ENCODE results near the gene SLC39A11.

SLC39A11 gene

DNA sequence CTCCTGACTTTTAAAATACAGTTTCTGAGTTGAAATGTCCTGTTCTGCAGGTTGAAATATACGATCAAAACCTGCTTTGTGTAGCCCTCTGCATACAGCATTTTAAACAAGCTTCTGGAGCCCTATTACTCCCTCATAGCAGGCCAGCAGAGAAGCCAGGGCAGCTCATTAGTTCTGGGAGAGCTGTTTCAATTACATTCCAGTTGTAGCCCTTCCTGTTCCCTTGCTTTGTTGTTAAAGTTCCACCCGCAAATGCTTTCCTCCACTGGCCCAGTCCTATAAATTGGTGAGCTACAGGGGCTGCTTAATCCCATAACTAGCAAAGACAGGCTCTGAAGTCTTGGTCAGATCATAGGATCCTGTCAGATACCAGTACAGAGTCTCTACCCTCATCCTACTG is 162.5 kb downstream of the SLC39A11 start:
- no peak overlapping the region for H3K4me3 ChIP-seq (ENCODE audit: low read length)
- no peak for DNase-seq (ENCODE audit: low read depth)
- TF ChIP-seq, protein P1, sequence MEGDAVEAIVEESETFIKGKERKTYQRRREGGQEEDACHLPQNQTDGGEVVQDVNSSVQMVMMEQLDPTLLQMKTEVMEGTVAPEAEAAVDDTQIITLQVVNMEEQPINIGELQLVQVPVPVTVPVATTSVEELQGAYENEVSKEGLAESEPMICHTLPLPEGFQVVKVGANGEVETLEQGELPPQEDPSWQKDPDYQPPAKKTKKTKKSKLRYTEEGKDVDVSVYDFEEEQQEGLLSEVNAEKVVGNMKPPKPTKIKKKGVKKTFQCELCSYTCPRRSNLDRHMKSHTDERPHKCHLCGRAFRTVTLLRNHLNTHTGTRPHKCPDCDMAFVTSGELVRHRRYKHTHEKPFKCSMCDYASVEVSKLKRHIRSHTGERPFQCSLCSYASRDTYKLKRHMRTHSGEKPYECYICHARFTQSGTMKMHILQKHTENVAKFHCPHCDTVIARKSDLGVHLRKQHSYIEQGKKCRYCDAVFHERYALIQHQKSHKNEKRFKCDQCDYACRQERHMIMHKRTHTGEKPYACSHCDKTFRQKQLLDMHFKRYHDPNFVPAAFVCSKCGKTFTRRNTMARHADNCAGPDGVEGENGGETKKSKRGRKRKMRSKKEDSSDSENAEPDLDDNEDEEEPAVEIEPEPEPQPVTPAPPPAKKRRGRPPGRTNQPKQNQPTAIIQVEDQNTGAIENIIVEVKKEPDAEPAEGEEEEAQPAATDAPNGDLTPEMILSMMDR (conservative IDR thresholded peaks at IDR 0.05; ENCODE audit: low read depth, low read length): no peak

DNA sequence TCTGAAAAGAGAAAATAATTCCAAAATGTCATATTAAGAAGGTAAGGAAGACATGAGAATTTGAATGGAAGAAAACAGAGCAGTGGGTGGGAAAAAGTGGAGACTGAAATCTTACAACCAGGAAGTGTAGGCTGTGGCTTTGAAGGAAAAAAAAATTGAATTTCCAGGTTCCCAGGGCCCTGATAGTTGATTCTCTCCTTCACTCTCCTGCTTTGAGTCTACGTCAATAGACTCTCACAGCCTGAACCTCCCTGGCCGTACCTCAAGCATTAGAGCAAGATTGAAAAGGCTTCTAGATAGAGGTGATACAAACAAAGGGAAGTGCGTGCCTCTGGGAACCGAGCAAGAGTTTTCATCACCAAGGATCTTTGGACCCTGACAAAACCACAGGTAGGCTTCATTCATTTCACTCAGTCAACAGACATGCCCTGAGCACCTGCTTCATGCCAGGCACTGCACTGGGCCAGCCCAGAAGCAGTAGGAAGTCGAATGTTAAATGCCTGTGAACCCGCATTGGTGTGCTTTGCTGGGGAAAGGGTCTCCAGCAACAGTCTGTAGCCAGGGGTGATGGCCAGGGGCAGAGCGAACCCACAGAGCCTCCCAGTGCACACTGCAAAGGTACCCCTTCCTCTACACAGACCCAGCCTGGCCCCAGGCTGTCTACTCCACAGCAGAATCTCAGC is 163.9 kb downstream of the SLC39A11 start:
- no peak for DNase-seq (ENCODE audit: low read depth)
- TF ChIP-seq, protein P1 (conservative IDR thresholded peaks at IDR 0.05; ENCODE audit: low read depth, low read length): no peak
- no peak overlapping the region for H3K4me3 ChIP-seq (ENCODE audit: low read length)

DNA sequence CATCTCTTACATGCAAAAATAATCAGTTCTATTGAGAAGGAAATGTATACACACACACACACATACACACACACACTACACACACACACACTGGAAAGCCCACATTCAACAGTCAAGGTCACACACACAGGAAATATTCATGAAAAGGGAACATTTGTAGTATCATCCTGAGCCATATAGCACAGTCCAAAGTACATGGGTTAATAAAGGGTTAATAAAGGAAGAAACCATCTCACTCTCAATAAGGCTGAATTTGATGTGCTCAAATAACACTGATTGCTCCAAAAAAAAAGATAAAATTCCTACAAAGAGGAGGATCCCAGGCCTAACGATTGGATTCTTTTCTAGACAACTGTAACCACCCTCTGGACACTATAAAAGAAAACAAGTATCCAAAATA is 164.7 kb downstream of the SLC39A11 start:
- DNase-seq (ENCODE audit: low read depth): no peak
- H3K4me3 ChIP-seq (ENCODE audit: low read length): no peak overlapping the region
- TF ChIP-seq, protein P1 (conservative IDR thresholded peaks at IDR 0.05; ENCODE audit: low read depth, low read length): no peak

DNA sequence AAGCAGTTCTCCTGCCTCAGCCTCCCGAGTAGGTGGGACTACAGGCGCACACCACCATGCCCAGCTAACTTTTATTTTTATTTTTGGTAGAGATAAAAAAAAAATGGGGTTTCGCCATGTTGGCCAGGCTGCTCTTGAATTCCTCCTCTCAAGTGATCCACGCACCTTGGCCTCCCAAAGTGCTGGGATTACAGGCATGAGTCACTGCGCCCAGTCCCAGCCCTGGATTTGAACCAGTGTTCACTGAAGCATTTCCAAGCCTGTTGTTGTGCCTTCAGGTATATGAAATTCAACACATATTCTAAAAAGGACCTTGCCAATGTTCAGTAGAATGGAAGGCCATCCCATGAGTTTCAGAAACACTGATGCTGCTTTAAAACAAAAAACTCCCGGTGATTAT is 165.3 kb downstream of the SLC39A11 start:
- no peak overlapping the region for H3K4me3 ChIP-seq (ENCODE audit: low read length)
- DNase-seq (ENCODE audit: low read depth): no peak
- TF ChIP-seq, protein P1 (conservative IDR thresholded peaks at IDR 0.05; ENCODE audit: low read depth, low read length): no peak

DNA sequence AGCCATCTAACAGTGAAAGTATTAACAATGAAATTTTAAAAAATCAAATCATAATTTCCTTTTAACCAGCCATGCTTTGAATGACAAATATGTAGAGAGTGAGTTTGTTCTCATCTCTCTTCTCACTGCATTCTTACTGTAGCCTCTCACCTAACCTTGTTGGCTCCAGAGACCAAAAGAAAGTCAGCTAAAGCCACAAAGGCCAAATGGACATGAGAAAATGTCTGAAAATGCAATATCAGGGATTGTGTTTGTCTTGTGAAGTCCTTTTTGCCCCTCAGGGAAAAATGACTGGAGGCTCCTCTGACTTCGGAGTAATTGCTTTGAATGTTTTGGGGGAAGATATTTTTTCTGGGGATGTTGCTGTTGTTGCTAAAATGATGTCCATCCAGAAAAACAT is 166.3 kb downstream of the SLC39A11 start:
- no peak overlapping the region for H3K4me3 ChIP-seq (ENCODE audit: low read length)
- no peak for DNase-seq (ENCODE audit: low read depth)
- TF ChIP-seq, protein P1 (conservative IDR thresholded peaks at IDR 0.05; ENCODE audit: low read depth, low read length): no peak

DNA sequence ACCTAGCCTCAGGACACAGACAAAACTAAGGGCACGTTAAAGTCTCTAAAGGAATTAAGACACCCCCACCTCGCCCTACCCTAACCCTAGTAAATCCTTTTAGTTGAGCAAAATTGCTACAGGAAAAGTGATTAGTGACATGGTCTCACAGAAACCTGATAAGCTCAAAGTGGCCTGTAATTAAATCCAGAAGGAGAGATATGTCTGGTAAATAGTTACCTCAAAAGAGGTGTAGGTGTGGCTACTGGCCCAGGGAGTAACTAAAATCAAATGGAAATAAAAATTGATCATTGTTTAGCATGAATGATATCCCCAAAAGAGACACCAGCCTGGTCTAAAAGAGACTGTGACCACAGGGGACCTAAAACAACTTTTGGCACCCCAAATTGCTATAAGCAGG is 168.3 kb downstream of the SLC39A11 start:
- DNase-seq (ENCODE audit: low read depth): no peak
- H3K4me3 ChIP-seq (ENCODE audit: low read length): no peak overlapping the region
- TF ChIP-seq, protein P1 (conservative IDR thresholded peaks at IDR 0.05; ENCODE audit: low read depth, low read length): no peak

DNA sequence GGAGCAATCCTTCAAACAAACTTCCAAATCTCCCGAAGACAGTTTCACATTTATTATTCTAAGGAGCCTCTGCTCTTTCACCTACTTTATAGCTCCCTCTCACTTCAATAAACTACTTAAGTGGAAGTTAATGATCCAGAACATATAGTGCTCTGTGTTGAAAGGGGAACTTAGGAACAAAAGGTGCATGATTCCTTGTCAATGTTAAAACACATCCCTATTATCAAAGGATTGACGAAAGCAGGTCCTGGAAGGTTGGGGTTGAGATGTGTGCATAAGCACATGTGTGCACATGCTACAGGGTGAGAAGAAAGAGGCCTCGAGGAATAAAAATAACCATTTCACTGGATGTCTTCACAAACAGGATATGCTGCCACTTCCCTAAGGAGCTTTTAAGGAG is 170.3 kb downstream of the SLC39A11 start:
- DNase-seq (ENCODE audit: low read depth): no peak
- no peak overlapping the region for H3K4me3 ChIP-seq (ENCODE audit: low read length)
- TF ChIP-seq, protein P1 (conservative IDR thresholded peaks at IDR 0.05; ENCODE audit: low read depth, low read length): no peak
